CD4-positive, CD25-positive, alpha-beta regulatory T cell (primary cell): ENCODE results near the gene EFNB3. TPM values are rescaled to one million over a fixed set of nuclear protein-coding genes. Genes with fewer than 3 reads are reported as not detected.

ENCODE experiments used
- ATAC-seq, 2 donors: fragments of 150-1000 bp; cut with Tn5 transposase; one replicate each; pipeline ENCODE4 v1.10.0; 2021; ENCODE audit warnings: low read depth in 2 of 2, moderate number of reproducible peaks in 2 of 2, moderate library complexity in 1 of 2
- DNase-seq, 3 donors: peaks; one replicate each; pipeline versions ENCODE4 v3.0.0 to v3.0.0-alpha.2; 2012 to 2022; ENCODE audit warnings: mixed read lengths in 1 of 3
- H3K27ac ChIP-seq: one replicate; pipeline ENCODE4 v1.7.0; 2013; ENCODE audit warnings: mild to moderate bottlenecking, low read length; ENCODE audit not compliant: insufficient read depth, poor library complexity, severe bottlenecking
- H3K27me3 ChIP-seq: one replicate; pipeline ENCODE4 v1.7.0; 2013; ENCODE audit warnings: low read length; ENCODE audit not compliant: control insufficient read depth, insufficient read depth
- H3K36me3 ChIP-seq: one replicate; pipeline ENCODE4 v1.7.0; 2013; ENCODE audit warnings: mild to moderate bottlenecking, low read length, moderate library complexity; ENCODE audit not compliant: control insufficient read depth, insufficient read depth
- H3K4me1 ChIP-seq: 2 replicates; pipeline ENCODE4 v1.7.0; 2013; ENCODE audit warnings: mild to moderate bottlenecking, low read length; ENCODE audit not compliant: insufficient read depth, control insufficient read depth, poor library complexity, severe bottlenecking
- H3K4me3 ChIP-seq: one replicate; pipeline ENCODE4 v1.7.0; 2013; ENCODE audit warnings: low read depth, mild to moderate bottlenecking, low read length, moderate library complexity
- H3K9me3 ChIP-seq, 2 experiments: 1 replicate in 1 of 2; 2 replicates in 1 of 2; pipeline ENCODE4 v1.7.0; 2013; ENCODE audit warnings: low read length in 2 of 2, mild to moderate bottlenecking in 1 of 2, moderate library complexity in 1 of 2; ENCODE audit not compliant: control insufficient read depth in 2 of 2
- H3K27ac Mint-ChIP-seq, 3 donors: one replicate each; pipeline ENCODE4 v1.8.0; 2020 to 2022; ENCODE audit warnings: mild to moderate bottlenecking in 3 of 3, mixed read lengths in 3 of 3, moderate library complexity in 2 of 3
- H3K27me3 Mint-ChIP-seq: one replicate; pipeline ENCODE4 v1.8.0; 2022; ENCODE audit warnings: mild to moderate bottlenecking, mixed read lengths
- H3K36me3 Mint-ChIP-seq: one replicate; pipeline ENCODE4 v1.8.0; 2020; ENCODE audit warnings: mixed read lengths
- H3K4me1 Mint-ChIP-seq, 4 donors: one replicate each; pipeline ENCODE4 v1.8.0; 2020 to 2022; ENCODE audit warnings: mixed read lengths in 4 of 4, mild to moderate bottlenecking in 1 of 4
- H3K4me3 Mint-ChIP-seq, 4 donors: one replicate each; pipeline ENCODE4 v1.8.0; 2020 to 2022; ENCODE audit warnings: mild to moderate bottlenecking in 4 of 4, mixed read lengths in 4 of 4, moderate library complexity in 3 of 4
- H3K9me3 Mint-ChIP-seq, 7 donors: one replicate each; pipeline ENCODE4 v1.8.0; 2020 to 2022; ENCODE audit warnings: mixed read lengths in 7 of 7, mild to moderate bottlenecking in 3 of 7, moderate library complexity in 2 of 7
- polyA plus RNA-seq, 4 donors: library from polyadenylated mRNA; unstranded; fragments of 300-500 nt; fragmentation: Illumina TruSeq; gene quantifications; one replicate each; pipeline ENCODE4 v1.2.3, GENCODE V29; 2021
- total RNA-seq: library from RNA; stranded (reverse); gene quantifications from one replicate; pipeline ENCODE4 v1.2.3, GENCODE V29; 2022

Gene EFNB3
- total and polyA plus RNA-seq, 5 donors from 2014 or later = not detected

GRCh38 chr17:7732981-7733539 lies 28.1 kb downstream of the EFNB3 start:
- H3K4me1 Mint-ChIP-seq = no peaks in the 10 kb centered on the region
- no peak overlapping the region for H3K27ac ChIP-seq

DNA sequence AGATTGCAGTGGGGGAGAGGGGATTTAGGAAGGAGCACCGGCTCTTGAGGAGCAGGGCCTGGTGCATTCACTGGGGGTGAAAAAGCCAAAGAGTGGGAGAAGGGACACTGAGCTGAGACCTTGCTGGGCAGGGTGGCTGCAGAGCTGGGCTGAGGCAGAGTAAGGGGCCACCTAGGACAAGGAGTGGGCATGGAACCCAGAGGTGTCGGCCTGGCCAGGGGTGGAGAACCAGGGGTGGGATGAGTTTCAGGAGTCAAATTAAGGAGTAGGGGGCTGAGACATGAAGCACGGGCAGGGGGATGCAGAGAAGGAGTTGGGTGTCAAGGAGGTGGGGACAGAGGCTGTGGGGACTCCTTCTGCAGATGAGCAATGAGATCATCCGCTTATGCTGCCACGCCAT lies 32.6 kb downstream of the EFNB3 start:
- Mint-ChIP-seq H3K4me1 (peaks cover 0 to 3% (median 0%) of the 10 kb centered on the region in 4 donors), H3K9me3 (no peaks in the 10 kb centered on the region), H3K27me3 (peaks cover 17% of the 10 kb centered on the region), H3K36me3 (no peaks in the 10 kb centered on the region), H3K4me3 (no peak overlapping the region), H3K27ac (no peak overlapping the region)
- Histone ChIP-seq H3K36me3 (no peaks in the 10 kb centered on the region), H3K27ac (no peak overlapping the region), H3K27me3 (peaks cover 2% of the 10 kb centered on the region), H3K4me3 (no peak overlapping the region), H3K9me3 (no peaks in the 10 kb centered on the region), H3K4me1 (no peaks in the 10 kb centered on the region)
- DNase-seq (no peak), ATAC-seq (no peak)

More at GRCh38 chr17:7732981-7733539, 28.1 kb downstream of the EFNB3 start:
- DNase-seq (no peak), ATAC-seq (no peak)
- Histone ChIP-seq H3K36me3 (no peaks in the 10 kb centered on the region), H3K4me3 (no peak overlapping the region), H3K4me1 (no peaks in the 10 kb centered on the region), H3K9me3 (no peaks in the 10 kb centered on the region), H3K27me3 (peaks cover 4% of the 10 kb centered on the region)
- Mint-ChIP-seq H3K9me3 (no peaks in the 10 kb centered on the region), H3K36me3 (no peaks in the 10 kb centered on the region), H3K4me3 (no peak overlapping the region), H3K27ac (no peak overlapping the region), H3K27me3 (peaks cover 21% of the 10 kb centered on the region)

DNA sequence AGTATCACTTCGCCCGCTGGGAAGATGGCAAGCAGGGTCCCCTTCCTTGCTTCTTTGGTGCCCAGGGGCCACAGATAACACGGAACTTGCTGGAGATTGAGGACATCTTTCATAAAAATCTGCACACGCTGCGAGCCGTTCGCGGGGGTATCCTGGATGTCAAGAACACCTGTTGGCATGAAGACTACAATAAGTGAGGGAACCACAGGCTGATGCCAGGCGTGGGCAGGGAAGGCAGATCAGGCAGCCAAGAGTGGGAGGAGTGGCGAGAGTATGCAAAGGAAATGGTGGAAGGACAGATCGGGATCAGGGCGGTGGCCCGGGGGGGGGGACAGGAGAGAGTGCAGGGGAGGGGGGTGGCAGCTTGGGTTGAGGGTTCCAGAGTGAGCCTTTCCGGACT lies 34.7 kb downstream of the EFNB3 start:
- no peaks in the 10 kb centered on the region for H3K36me3 Mint-ChIP-seq
- ATAC-seq = no peak

DNA sequence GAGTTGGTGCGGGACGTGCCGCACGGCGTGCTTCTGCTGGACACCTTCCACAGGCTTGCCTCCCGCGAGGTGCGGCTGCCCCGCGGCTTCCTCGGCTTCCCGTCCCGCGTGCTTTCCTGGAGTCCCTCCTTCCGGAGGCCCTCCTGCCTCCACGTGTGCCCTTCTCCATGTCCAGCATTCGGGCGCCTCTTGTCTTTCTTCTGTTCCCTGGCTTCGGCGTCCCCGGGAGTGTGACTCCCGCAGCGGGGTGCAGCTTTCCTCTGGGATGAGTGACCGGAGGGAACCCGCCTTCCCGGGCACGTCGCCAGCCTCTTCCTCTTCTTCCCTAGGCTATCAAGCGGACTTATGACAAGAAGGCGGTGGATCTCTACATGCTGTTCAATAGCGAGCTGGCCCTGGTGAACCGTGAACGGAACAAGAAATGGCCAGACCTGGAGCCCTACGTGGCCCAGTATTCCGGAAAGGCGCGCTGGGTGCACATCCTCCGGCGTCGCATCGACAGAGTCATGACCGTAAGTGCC lies 35.5 kb downstream of the EFNB3 start:
- H3K4me3 Mint-ChIP-seq = no peak overlapping the region
- H3K36me3 Mint-ChIP-seq = no peaks in the 10 kb centered on the region
- peaks cover 0 to 1% (median 0%) of the 10 kb centered on the region in 7 donors for H3K9me3 Mint-ChIP-seq
- DNase-seq = no peak
- no peak overlapping the region for H3K4me3 ChIP-seq
- ATAC-seq = no peak
- peak overlapping the region in 1 of 3 donors; percentile 48 for H3K27ac Mint-ChIP-seq
- H3K4me1 Mint-ChIP-seq = peaks cover 0 to 3% (median 0%) of the 10 kb centered on the region in 4 donors
- no peak overlapping the region for H3K27ac ChIP-seq
- H3K36me3 ChIP-seq = no peaks in the 10 kb centered on the region
- H3K27me3 Mint-ChIP-seq = peaks cover 28% of the 10 kb centered on the region
- no peaks in the 10 kb centered on the region for H3K9me3 ChIP-seq
- peaks cover 5% of the 10 kb centered on the region for H3K27me3 ChIP-seq
- no peaks in the 10 kb centered on the region for H3K4me1 ChIP-seq

More for the DNA sequence above, 34.7 kb downstream of the EFNB3 start:
- Histone ChIP-seq H3K27me3 (peaks cover 5% of the 10 kb centered on the region), H3K36me3 (no peaks in the 10 kb centered on the region), H3K4me1 (no peaks in the 10 kb centered on the region), H3K9me3 (no peaks in the 10 kb centered on the region), H3K27ac (no peak overlapping the region), H3K4me3 (no peak overlapping the region)
- Mint-ChIP-seq H3K27me3 (peaks cover 28% of the 10 kb centered on the region), H3K9me3 (peaks cover 0 to 1% (median 0%) of the 10 kb centered on the region in 7 donors), H3K4me1 (peaks cover 0 to 3% (median 0%) of the 10 kb centered on the region in 4 donors), H3K4me3 (no peak overlapping the region), H3K27ac (peak overlapping the region in 1 of 3 donors; percentile 82)
- DNase-seq = no peak

GRCh38 chr17:7742729-7743128 lies 37.7 kb downstream of the EFNB3 start:
- Histone ChIP-seq H3K9me3 (no peaks in the 10 kb centered on the region), H3K4me1 (no peaks in the 10 kb centered on the region), H3K27ac (no peak overlapping the region), H3K36me3 (no peaks in the 10 kb centered on the region), H3K4me3 (no peak overlapping the region), H3K27me3 (peaks cover 3% of the 10 kb centered on the region)
- peaks cover 34% of the 10 kb centered on the region for H3K27me3 Mint-ChIP-seq
- H3K36me3 Mint-ChIP-seq = no peaks in the 10 kb centered on the region
- ATAC-seq (no peak), DNase-seq (no peak)
- no peak overlapping the region for H3K27ac Mint-ChIP-seq
- no peak overlapping the region for H3K4me3 Mint-ChIP-seq
- peaks cover 0 to 1% (median 0%) of the 10 kb centered on the region in 7 donors for H3K9me3 Mint-ChIP-seq
- peaks cover 0 to 3% (median 0%) of the 10 kb centered on the region in 4 donors for H3K4me1 Mint-ChIP-seq

DNA sequence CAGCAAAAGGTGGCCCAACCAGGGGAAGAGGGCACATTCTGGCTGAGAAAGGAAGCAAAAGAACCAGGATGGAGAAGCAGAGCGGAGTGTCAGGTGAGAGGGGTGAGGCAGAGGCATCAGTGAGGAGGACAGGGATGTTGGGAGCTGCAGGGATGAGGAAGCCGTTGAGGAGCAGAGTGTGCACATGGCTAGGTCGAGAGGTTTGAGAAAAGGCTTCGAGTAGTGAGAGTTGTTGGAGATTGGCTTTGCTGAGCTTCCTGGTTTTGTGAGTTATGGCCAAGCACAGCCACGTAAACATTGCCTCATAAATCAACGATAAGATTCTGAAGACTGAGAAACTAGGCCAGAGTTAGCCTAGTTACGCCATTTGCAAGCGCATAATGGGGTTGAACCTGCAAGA lies 39.4 kb downstream of the EFNB3 start:
- no peak overlapping the region for H3K27ac ChIP-seq
- Mint-ChIP-seq H3K4me3 (no peak overlapping the region), H3K9me3 (peaks cover 0 to 1% (median 0%) of the 10 kb centered on the region in 7 donors), H3K36me3 (no peaks in the 10 kb centered on the region), H3K27ac (no peak overlapping the region), H3K4me1 (peaks cover 0 to 3% (median 0%) of the 10 kb centered on the region in 4 donors), H3K27me3 (peaks cover 36% of the 10 kb centered on the region)
- ATAC-seq = no peak
- H3K4me3 ChIP-seq = no peak overlapping the region
- no peaks in the 10 kb centered on the region for H3K9me3 ChIP-seq
- peaks cover 4% of the 10 kb centered on the region for H3K27me3 ChIP-seq
- H3K36me3 ChIP-seq = no peaks in the 10 kb centered on the region
- no peaks in the 10 kb centered on the region for H3K4me1 ChIP-seq
- no peak for DNase-seq

- Mint-ChIP-seq H3K36me3 (no peaks in the 10 kb centered on the region), H3K27ac (no peak overlapping the region), H3K4me1 (peaks cover 0 to under 1% (median 0%) of the 10 kb centered on the region in 4 donors), H3K27me3 (peaks cover 32% of the 10 kb centered on the region), H3K9me3 (peaks cover 0 to 1% (median 0%) of the 10 kb centered on the region in 7 donors), H3K4me3 (peak overlapping the region in 1 of 4 donors; percentile 38)
- Histone ChIP-seq H3K9me3 (no peaks in the 10 kb centered on the region), H3K27ac (no peak overlapping the region), H3K36me3 (no peaks in the 10 kb centered on the region), H3K4me1 (no peaks in the 10 kb centered on the region), H3K4me3 (no peak overlapping the region), H3K27me3 (peaks cover 8% of the 10 kb centered on the region)
- DNase-seq (no peak), ATAC-seq (no peak)
These were observed 40.9 kb downstream of the EFNB3 start for GRCh38 chr17:7745748-7746470.
